Ovary (tissue), 3 donors: ENCODE data around the gene TEN1.

Experiments
- EP300 ChIP-seq: sonication (generic); formaldehyde crosslinking; IDR thresholded peaks from one replicate; pipeline ENCODE4 v1.6.1; 2017; ENCODE audit warnings: antibody characterized with exemption
- POLR2A ChIP-seq: fragments of 450-650 bp; IDR thresholded peaks from one replicate; pipeline ENCODE4 v1.6.1; 2017; ENCODE audit warnings: antibody characterized with exemption, mild to moderate bottlenecking, moderate library complexity
- TF ChIP-seq, protein P1 (sequence below), 3 donors: fragments of 450-650 bp in 2 of 3; fragments of 200-600 bp in 1 of 3; IDR thresholded peaks; one replicate each; pipeline versions ENCODE4 v1.5.1 to v1.8.0; 2016 to 2022; ENCODE audit warnings: antibody characterized with exemption in 3 of 3, mild to moderate bottlenecking in 1 of 3
- donor health status: DM: no; HTN: no; CAD: no.

DNA sequence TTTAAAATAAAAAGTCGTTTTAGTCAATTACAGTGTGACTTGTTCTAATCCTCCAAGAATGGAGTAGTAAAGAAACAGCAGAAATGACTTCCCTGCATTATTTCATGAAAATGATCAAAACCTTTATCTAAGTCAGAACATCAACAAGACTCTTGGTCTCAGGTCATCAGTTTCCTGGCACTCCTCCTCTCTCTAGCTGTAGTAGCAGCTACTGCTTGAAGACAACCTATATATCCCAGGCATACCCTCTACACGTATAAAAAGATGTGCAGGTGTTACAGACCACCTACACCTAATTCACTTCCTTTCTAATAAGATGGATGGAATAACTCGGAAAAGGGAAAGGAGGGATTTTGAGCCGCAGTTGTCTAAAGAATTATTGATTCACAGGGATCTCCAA is 36.6 kb upstream of the TEN1 start:
- TF ChIP-seq, protein P1, sequence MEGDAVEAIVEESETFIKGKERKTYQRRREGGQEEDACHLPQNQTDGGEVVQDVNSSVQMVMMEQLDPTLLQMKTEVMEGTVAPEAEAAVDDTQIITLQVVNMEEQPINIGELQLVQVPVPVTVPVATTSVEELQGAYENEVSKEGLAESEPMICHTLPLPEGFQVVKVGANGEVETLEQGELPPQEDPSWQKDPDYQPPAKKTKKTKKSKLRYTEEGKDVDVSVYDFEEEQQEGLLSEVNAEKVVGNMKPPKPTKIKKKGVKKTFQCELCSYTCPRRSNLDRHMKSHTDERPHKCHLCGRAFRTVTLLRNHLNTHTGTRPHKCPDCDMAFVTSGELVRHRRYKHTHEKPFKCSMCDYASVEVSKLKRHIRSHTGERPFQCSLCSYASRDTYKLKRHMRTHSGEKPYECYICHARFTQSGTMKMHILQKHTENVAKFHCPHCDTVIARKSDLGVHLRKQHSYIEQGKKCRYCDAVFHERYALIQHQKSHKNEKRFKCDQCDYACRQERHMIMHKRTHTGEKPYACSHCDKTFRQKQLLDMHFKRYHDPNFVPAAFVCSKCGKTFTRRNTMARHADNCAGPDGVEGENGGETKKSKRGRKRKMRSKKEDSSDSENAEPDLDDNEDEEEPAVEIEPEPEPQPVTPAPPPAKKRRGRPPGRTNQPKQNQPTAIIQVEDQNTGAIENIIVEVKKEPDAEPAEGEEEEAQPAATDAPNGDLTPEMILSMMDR (IDR thresholded peaks at IDR 0.05), result no peak
- TF ChIP-seq POLR2A (no peak), EP300 (no peak)
